MM.1S (cell line): ENCODE results near the gene C4orf33.

Experiments
- CTCF ChIP-seq: fragments of 300-600 bp; sonication (generic); IDR thresholded peaks from 2 replicates; pipeline ENCODE4 v1.5.1; 2016; ENCODE audit warnings: antibody characterized with exemption, low read length, mixed read lengths
- EZH2 ChIP-seq: fragments of 300-600 bp; sonication (generic); optimal IDR thresholded peaks from 2 replicates; pipeline ENCODE3; 2017; ENCODE audit warnings: low read depth, mild to moderate bottlenecking, antibody characterized with exemption, low read length, mixed read lengths
- EZH2phosphoT487 ChIP-seq: fragments of 300-600 bp; sonication (generic); IDR thresholded peaks from 2 replicates; pipeline ENCODE4 v1.6.1; 2018; ENCODE audit warnings: antibody characterized with exemption, low read length

- TF ChIP-seq CTCF (no peak), EZH2 (no peak), EZH2phosphoT487 (no peak)
These were observed 31.2 kb upstream of the C4orf33 start for GRCh38 chr4:129064717-129065116.
